ENCODE results near the gene LZTR1.

LZTR1 gene

GRCh38 chr22:21014202-21014725 lies 32.2 kb downstream of the LZTR1 start:
- Mint-ChIP-seq H3K9me3 (no peaks in the 10 kb centered on the region), H3K27me3 (no peaks in the 10 kb centered on the region), H3K36me3 (no peaks in the 10 kb centered on the region), H3K4me1 (peaks cover 16% of the 10 kb centered on the region), H3K4me3 (peak overlapping the region; percentile 88), H3K27ac (peak overlapping the region; percentile 95)
- ATAC-seq (ENCODE audit: low read depth) (peak; percentile 93), DNase-seq (ENCODE audit: low spot score in 2 of 2) (peak; percentile 78 to 84)

GRCh38 chr22:21014726-21015465 lies 32.8 kb downstream of the LZTR1 start, which contains the start of gene P2RX6:
TSS of gene P2RX6 (plus strand) at chr22:21015165. CDS start at chr22:21015175, 10 bp downstream.
- ATAC-seq (ENCODE audit: low read depth) (no peak), DNase-seq (ENCODE audit: low spot score in 2 of 2) (no peak)
- no peaks in the 10 kb centered on the region for H3K36me3 Mint-ChIP-seq
- peak within 1 kb of the TSS; percentile 95 for H3K27ac Mint-ChIP-seq
- H3K9me3 Mint-ChIP-seq: no peaks in the 10 kb centered on the region
- peaks cover 16% of the 10 kb centered on the region for H3K4me1 Mint-ChIP-seq
- H3K4me3 Mint-ChIP-seq: peak within 1 kb of the TSS; percentile 88
- H3K27me3 Mint-ChIP-seq: no peaks in the 10 kb centered on the region

GRCh38 chr22:21015466-21016006 lies 33.4 kb downstream of the LZTR1 start:
- Mint-ChIP-seq H3K4me1 (peaks cover 16% of the 10 kb centered on the region), H3K36me3 (no peaks in the 10 kb centered on the region), H3K9me3 (no peaks in the 10 kb centered on the region), H3K4me3 (no peak overlapping the region), H3K27ac (peak overlapping the region; percentile 95), H3K27me3 (peaks cover 3% of the 10 kb centered on the region)
- DNase-seq (ENCODE audit: low spot score in 2 of 2) (no peak), ATAC-seq (ENCODE audit: low read depth) (no peak)

DNA sequence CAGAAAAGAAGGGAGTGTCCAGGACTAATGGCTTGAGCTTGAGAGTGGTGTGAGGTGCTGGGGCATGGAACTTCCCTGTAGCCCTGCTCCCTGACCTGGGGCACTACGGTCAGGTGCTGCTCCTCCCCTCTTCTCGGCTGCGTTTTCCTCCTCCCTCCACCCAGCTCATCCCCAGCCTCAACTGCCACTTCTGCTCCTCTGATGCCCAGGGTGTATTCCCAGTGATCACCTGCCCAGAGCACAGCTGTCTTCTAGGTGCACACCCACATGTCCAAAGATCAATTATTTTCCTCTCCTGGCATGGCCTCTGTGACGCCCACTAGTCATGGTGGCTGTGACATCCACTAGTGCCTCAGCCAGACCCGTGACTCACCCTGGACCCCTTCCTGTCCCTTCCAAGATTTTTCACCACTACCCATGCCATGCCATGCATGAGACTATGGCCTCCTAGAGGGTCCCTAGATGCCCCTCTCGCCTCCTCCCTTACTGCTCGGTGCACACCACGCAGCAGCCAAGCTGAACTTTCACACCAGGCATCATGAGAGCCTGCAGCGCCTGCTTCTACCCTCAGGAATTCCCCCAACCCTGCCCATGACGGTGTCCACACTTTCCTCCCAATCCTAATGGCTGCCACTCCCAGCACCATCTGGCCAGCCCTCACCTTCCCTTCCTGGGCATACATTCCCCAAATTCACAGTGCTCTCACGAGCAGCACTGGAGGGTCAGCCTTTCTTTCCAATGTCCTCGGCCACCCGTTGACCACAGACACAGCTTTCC lies 34.7 kb downstream of the LZTR1 start:
- Mint-ChIP-seq H3K4me3 (peak overlapping the region; percentile 9), H3K4me1 (peaks cover 16% of the 10 kb centered on the region), H3K27me3 (peaks cover 9% of the 10 kb centered on the region), H3K9me3 (no peaks in the 10 kb centered on the region), H3K36me3 (no peaks in the 10 kb centered on the region), H3K27ac (peak overlapping the region; percentile 86)
- no peak for ATAC-seq (ENCODE audit: low read depth)
- DNase-seq (ENCODE audit: low spot score in 2 of 2): no peak

DNA sequence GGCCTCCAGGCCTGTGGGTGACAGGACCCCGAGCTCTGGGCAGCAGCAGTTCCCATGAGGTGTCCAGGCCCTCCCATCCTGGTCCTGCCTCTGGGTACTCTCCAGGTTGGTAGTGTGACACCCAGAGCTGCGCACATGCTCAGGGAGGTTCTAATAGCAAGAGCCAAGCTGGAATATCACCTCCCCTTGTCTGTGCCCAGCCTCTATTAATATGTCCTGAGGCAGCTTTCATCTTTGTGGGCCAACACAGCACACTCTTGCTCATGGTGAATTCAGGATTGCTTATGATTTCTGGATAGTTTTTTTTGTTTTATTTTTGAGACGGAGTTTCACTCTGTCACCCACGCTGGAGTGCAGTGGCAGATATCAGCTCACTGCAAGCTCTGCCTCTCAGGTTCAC lies 36.2 kb downstream of the LZTR1 start:
- DNase-seq (ENCODE audit: low spot score in 2 of 2) (no peak), ATAC-seq (ENCODE audit: low read depth) (no peak)
- Mint-ChIP-seq H3K27ac (peak overlapping the region; percentile 72), H3K36me3 (no peaks in the 10 kb centered on the region), H3K9me3 (no peaks in the 10 kb centered on the region), H3K27me3 (peaks cover 9% of the 10 kb centered on the region), H3K4me1 (peaks cover 16% of the 10 kb centered on the region), H3K4me3 (no peak overlapping the region)

DNA sequence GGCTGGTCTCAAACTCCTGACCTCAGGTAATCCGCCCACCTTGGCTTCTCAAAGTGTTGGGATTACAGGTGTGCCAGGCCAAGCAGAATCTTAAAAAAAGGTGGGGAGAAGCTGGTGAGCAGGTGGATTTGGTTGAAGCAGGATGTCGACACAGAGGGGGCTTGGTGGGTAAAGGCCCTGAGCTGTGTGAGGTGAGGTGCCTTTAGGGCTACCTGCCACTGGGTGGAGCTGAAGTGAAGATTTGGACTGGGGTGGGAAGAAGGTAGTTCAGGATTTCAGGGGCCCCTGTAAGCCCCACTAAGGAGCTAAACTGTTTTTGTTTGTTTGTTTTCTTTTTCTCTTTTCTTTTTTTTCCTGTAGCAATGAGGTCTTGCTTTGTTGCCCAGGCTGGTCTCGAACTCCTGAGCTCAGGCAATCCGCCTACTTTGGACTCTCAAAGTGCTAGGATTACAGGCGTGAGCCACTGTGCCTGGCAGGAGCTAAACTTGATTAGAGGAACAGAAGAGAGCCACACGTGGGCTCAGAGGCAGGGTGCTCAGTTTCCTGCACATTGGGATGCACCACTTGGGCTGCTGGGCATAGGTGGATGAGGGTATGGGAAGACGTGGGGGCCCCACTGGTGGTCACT lies 38.8 kb downstream of the LZTR1 start:
- DNase-seq (ENCODE audit: low spot score in 2 of 2) (no peak), ATAC-seq (ENCODE audit: low read depth) (peak; percentile 68)
- H3K27ac Mint-ChIP-seq: no peak overlapping the region
- H3K4me3 Mint-ChIP-seq: no peak overlapping the region
- H3K4me1 Mint-ChIP-seq: peaks cover 6% of the 10 kb centered on the region
- H3K36me3 Mint-ChIP-seq: no peaks in the 10 kb centered on the region
- peaks cover 9% of the 10 kb centered on the region for H3K27me3 Mint-ChIP-seq
- H3K9me3 Mint-ChIP-seq: no peaks in the 10 kb centered on the region

GRCh38 chr22:21022507-21022906 lies 40.4 kb downstream of the LZTR1 start:
- no peaks in the 10 kb centered on the region for H3K9me3 Mint-ChIP-seq
- H3K27ac Mint-ChIP-seq: no peak overlapping the region
- DNase-seq (ENCODE audit: low spot score in 2 of 2) (no peak), ATAC-seq (ENCODE audit: low read depth) (no peak)
- peaks cover 6% of the 10 kb centered on the region for H3K4me1 Mint-ChIP-seq
- H3K27me3 Mint-ChIP-seq: peaks cover 14% of the 10 kb centered on the region
- H3K4me3 Mint-ChIP-seq: no peak overlapping the region
- no peaks in the 10 kb centered on the region for H3K36me3 Mint-ChIP-seq

DNA sequence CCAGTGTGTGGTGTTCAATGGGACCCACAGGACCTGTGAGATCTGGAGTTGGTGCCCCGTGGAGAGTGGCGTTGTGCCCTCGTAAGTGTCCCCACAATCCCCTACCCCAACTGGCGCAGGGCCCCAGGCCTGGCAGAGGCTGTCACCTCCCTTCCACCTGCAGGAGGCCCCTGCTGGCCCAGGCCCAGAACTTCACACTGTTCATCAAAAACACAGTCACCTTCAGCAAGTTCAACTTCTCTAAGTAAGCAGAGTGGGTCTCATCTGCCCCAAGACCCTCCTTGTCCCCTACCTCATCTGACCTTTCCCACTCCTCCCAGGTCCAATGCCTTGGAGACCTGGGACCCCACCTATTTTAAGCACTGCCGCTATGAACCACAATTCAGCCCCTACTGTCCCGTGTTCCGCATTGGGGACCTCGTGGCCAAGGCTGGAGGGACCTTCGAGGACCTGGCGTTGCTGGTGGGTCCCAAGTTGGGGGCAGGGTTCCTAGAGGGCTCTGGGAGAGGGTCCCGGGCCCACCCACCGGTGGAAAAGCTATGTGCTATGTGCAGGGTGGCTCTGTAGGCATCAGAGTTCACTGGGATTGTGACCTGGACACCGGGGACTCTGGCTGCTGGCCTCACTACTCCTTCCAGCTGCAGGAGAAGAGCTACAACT lies 41.0 kb downstream of the LZTR1 start:
- DNase-seq (ENCODE audit: low spot score in 2 of 2) (no peak), ATAC-seq (ENCODE audit: low read depth) (no peak)
- no peak overlapping the region for H3K4me3 Mint-ChIP-seq
- no peak overlapping the region for H3K27ac Mint-ChIP-seq
- no peaks in the 10 kb centered on the region for H3K9me3 Mint-ChIP-seq
- H3K36me3 Mint-ChIP-seq: no peaks in the 10 kb centered on the region
- peaks cover 14% of the 10 kb centered on the region for H3K27me3 Mint-ChIP-seq
- peaks cover 6% of the 10 kb centered on the region for H3K4me1 Mint-ChIP-seq

DNA sequence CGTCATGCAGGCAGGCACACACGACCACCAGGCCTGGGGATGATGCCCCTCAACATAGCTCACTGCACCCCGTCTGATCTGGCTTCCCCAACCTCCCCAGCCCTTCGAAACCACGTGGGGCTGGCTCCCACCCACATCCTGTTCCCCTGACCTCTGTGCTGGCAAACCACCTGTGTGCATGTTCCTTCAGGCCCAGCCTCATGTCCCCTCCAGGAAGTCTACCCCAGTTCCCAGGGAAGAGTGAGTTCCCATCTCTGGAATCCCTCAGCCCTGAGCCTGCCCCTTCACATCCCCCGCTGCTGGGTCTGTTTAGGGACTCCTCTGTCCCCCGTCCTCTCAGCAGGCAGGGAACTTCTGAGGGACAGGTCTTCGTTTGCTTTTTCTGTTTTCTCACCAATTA lies 43.2 kb downstream of the LZTR1 start:
- Mint-ChIP-seq H3K27ac (no peak overlapping the region), H3K4me3 (no peak overlapping the region), H3K27me3 (peaks cover 20% of the 10 kb centered on the region), H3K4me1 (peaks cover 3% of the 10 kb centered on the region), H3K9me3 (no peaks in the 10 kb centered on the region), H3K36me3 (no peaks in the 10 kb centered on the region)
- no peak for DNase-seq (ENCODE audit: low spot score in 2 of 2)
- no peak for ATAC-seq (ENCODE audit: low read depth)

GRCh38 chr22:21025763-21026755 lies 44.0 kb downstream of the LZTR1 start:
- no peak overlapping the region for H3K27ac Mint-ChIP-seq
- no peak overlapping the region for H3K4me3 Mint-ChIP-seq
- H3K27me3 Mint-ChIP-seq: peaks cover 23% of the 10 kb centered on the region
- no peaks in the 10 kb centered on the region for H3K36me3 Mint-ChIP-seq
- ATAC-seq (ENCODE audit: low read depth): no peak
- no peaks in the 10 kb centered on the region for H3K9me3 Mint-ChIP-seq
- peaks cover 3% of the 10 kb centered on the region for H3K4me1 Mint-ChIP-seq
- no peak for DNase-seq (ENCODE audit: low spot score in 2 of 2)

DNA sequence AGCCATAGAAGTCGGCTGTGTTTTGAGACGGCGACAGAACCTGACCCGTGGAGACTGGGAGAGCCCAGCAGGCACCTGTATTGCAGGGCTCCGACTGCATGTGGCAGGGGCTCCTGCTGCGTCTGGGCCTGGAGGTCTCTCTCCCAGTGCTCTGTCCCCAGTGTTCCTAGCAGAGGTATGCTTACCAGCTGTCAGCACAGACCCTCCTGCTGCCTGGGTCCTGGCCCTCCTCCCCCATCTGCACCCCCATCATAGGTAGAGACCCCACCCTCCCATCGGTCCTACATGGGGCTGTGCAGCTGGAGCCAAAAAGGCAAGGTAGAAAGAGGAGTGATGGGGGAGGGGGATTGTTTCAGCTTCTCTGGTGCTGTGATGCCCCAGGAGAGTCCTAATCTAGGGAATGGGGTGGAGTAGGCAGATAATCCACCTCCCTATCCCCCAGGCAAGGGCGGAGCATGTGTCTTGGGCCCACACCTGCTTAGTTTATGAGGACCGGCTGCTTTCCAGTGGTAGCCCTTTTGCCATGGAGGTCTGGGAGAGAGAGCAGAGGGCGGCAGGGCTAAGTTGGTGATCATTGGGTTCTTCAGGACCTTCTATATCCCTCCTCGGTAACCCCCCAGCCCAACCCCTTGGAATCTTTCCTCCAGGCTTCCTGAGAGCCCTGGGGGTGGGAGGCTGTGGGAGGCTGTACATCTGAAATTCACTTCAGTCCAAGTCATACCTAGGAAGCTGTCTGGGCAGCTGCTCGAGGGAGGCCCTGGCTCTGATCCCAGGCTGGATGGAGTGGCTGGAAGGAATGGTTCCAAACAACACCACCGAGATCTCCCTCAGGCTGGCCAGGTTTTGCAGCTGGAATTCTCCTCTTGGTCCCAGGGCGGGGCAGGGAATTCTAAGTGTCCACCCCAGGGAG lies 44.9 kb downstream of the LZTR1 start:
- H3K27me3 Mint-ChIP-seq: peaks cover 23% of the 10 kb centered on the region

More for the DNA sequence above, 44.9 kb downstream of the LZTR1 start:
- DNase-seq (ENCODE audit: low spot score in 2 of 2) (no peak), ATAC-seq (ENCODE audit: low read depth) (no peak)
- no peaks in the 10 kb centered on the region for H3K36me3 Mint-ChIP-seq
- H3K27ac Mint-ChIP-seq: no peak overlapping the region
- H3K4me3 Mint-ChIP-seq: no peak overlapping the region
- peaks cover 3% of the 10 kb centered on the region for H3K4me1 Mint-ChIP-seq
- H3K9me3 Mint-ChIP-seq: no peaks in the 10 kb centered on the region

Measured in memory B cell (primary cell).